Testis (tissue), 2 donors: ENCODE measurements around the gene IFIT5.

Experiments
- CTCF ChIP-seq, 3 experiments: fragments of 450-650 bp in 2 of 3; fragments of 200-600 bp in 1 of 3; sonication (generic) in 1 of 3; IDR thresholded peaks; one replicate each; pipeline ENCODE4 v1.5.1; 2016 to 2019; ENCODE audit warnings: antibody characterized with exemption in 3 of 3, mild to moderate bottlenecking in 2 of 3, moderate library complexity in 1 of 3
- POLR2A ChIP-seq: fragments of 450-650 bp; IDR thresholded peaks from one replicate; pipeline ENCODE4 v1.6.1; 2017; ENCODE audit warnings: antibody characterized with exemption, mild to moderate bottlenecking, moderate library complexity

DNA sequence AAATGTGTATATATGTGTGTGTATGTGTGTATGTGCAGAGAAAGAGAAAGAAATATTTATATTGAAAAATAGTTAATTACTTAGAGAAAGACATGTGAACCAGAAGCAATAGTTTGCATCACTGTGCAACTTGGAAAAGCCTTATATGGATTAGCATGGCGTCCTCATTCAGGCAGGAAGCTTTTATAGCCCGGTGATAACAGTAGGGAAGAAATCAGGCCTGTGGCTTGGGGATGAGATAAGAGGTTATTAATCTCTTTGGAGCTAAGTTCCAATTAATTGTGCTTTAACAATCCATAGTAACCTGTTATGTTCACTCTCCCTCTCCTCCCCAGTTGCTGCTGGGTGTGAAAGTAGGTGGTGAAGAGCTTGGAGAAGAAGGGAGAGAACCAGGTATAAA lies 36.5 kb downstream of the IFIT5 start:
- no peak for TF ChIP-seq CTCF (IDR thresholded peaks at IDR 0.05)
- no peak for TF ChIP-seq POLR2A
